MCF 10A (cell line): ENCODE data around the gene CCDC83. TPM values are rescaled to one million over a fixed set of nuclear protein-coding genes. Genes with fewer than 3 reads are reported as not detected.
"Not testable (repeated sequence)": the region's sequence is repeated elsewhere in the genome, so short reads cannot be mapped to it uniquely, and the experiment has no call there.

Source experiments
- BruUV-seq: library from RNA; stranded (reverse); fragments of 400-500 nt; replicated peaks from 2 replicates; lab custom pipeline; 2021; lab: Mats Ljungman, UMichigan
- CTCF ChIA-PET: fragments of 300-600 bp; sonication (Branson Sonifier 250); formaldehyde crosslinking; extraction: SDS; loops from one replicate; lab custom pipeline; 2021; ENCODE audit warnings: antibody characterized with exemption, inconsistent platforms; lab: Yijun Ruan, JAX
- POLR2A ChIA-PET: fragments of 300-600, 350-650 bp; sonication (Branson Sonifier 250); formaldehyde crosslinking; extraction: SDS; loops from one replicate; lab custom pipeline; 2020; ENCODE audit warnings: antibody characterized with exemption, inconsistent platforms; lab: Yijun Ruan, JAX
- DNase-seq: peaks from one replicate; pipeline ENCODE4 v3.0.0-alpha.2; 2018; ENCODE audit not compliant: unreplicated experiment
- H3K27ac Mint-ChIP-seq: one replicate; pipeline ENCODE4 v1.8.0; 2022; ENCODE audit warnings: mild to moderate bottlenecking, low read depth, mixed read lengths; ENCODE audit not compliant: unreplicated experiment
- H3K27me3 Mint-ChIP-seq: one replicate; pipeline ENCODE4 v1.8.0; 2022; ENCODE audit warnings: mixed read lengths; ENCODE audit not compliant: insufficient read depth, unreplicated experiment
- H3K36me3 Mint-ChIP-seq: one replicate; pipeline ENCODE4 v1.8.0; 2022; ENCODE audit warnings: mild to moderate bottlenecking, moderate library complexity, mixed read lengths; ENCODE audit not compliant: insufficient read depth, unreplicated experiment
- H3K4me1 Mint-ChIP-seq: one replicate; pipeline ENCODE4 v1.8.0; 2022; ENCODE audit warnings: mixed read lengths; ENCODE audit not compliant: insufficient read depth, unreplicated experiment
- H3K4me3 Mint-ChIP-seq: one replicate; pipeline ENCODE4 v1.8.0; 2022; ENCODE audit warnings: mild to moderate bottlenecking, moderate library complexity, mixed read lengths; ENCODE audit not compliant: unreplicated experiment
- H3K9me3 Mint-ChIP-seq: one replicate; pipeline ENCODE4 v1.8.0; 2022; ENCODE audit warnings: mixed read lengths; ENCODE audit not compliant: unreplicated experiment
- intact Hi-C: fragments of 100-400 bp; cut with micrococcal nuclease; formaldehyde crosslinking; loops from 2 replicates; pipeline ENCODE4 v1.14.1; 2022
- total RNA-seq: library from RNA; stranded (reverse); gene quantifications from 2 replicates; pipeline ENCODE4 v1.2.3, GENCODE V29; 2022
- TF ChIP-seq, protein P1 (sequence below): fragments of 200-600 bp; IDR thresholded peaks from one replicate; pipeline ENCODE4 v1.8.0; 2022; ENCODE audit warnings: antibody characterized with exemption, mild to moderate bottlenecking; ENCODE audit not compliant: unreplicated experiment

Gene CCDC83
- total RNA-seq, 1 experiment from 2014 or later, result not detected

DNA sequence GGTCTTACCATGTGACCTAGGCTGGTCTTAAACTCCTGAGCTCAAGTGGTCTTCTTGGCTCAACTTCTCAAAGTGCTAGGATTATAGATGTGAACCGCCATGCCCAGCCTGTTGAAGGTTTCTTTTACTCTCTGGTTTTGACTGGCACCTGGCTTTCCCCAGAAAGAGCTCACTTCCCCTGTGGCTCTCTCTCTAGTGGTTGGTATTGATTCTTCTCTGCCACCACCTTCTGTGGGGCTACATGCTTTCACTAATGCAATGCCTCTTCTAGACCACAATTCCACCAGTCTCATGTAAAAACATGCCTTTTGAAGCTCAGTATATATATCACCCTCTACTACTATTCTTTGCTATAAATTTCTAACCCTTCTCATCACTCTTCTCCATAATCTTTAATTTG is 67.2 kb downstream of the CCDC83 start:
- Mint-ChIP-seq H3K4me3 (no peak overlapping the region), H3K27ac (no peak overlapping the region), H3K4me1 (no peaks in the 10 kb centered on the region), H3K36me3 (no peaks in the 10 kb centered on the region), H3K27me3 (peaks cover 52% of the 10 kb centered on the region), H3K9me3 (no peaks in the 10 kb centered on the region)
- ChIA-PET CTCF (interaction anchor here (0.6 to 0.7 kb wide), 2 partner anchors 15 to 19 kb away, joined by 3 read pairs; no protein-coding TSS in a partner anchor), POLR2A (no interaction called here)
- intact Hi-C loops, result no loop called here
- no TSS peak for BruUV-seq
- DNase-seq, result no peak
- TF ChIP-seq, protein P1, sequence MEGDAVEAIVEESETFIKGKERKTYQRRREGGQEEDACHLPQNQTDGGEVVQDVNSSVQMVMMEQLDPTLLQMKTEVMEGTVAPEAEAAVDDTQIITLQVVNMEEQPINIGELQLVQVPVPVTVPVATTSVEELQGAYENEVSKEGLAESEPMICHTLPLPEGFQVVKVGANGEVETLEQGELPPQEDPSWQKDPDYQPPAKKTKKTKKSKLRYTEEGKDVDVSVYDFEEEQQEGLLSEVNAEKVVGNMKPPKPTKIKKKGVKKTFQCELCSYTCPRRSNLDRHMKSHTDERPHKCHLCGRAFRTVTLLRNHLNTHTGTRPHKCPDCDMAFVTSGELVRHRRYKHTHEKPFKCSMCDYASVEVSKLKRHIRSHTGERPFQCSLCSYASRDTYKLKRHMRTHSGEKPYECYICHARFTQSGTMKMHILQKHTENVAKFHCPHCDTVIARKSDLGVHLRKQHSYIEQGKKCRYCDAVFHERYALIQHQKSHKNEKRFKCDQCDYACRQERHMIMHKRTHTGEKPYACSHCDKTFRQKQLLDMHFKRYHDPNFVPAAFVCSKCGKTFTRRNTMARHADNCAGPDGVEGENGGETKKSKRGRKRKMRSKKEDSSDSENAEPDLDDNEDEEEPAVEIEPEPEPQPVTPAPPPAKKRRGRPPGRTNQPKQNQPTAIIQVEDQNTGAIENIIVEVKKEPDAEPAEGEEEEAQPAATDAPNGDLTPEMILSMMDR, result no peak

DNA sequence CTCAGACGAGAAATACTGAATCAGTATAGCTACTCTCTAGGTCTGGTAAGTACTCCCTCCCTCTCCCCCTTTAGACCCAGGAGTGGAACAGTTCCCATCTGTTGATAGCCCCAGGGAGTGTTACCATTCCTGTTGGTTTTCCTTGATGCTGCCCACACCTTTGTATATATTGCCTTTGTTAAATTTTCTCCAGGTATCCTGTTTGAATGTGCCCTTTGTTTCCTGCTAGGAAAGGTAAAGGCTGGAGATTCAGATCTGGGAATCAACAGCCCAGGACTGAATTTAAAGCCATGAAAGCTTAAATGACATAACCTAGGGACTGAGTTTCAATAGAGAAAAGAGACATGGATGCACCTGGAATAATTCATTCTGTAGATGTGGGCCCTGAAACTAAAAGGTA is 68.3 kb downstream of the CCDC83 start:
- no TSS peak for BruUV-seq

DNA sequence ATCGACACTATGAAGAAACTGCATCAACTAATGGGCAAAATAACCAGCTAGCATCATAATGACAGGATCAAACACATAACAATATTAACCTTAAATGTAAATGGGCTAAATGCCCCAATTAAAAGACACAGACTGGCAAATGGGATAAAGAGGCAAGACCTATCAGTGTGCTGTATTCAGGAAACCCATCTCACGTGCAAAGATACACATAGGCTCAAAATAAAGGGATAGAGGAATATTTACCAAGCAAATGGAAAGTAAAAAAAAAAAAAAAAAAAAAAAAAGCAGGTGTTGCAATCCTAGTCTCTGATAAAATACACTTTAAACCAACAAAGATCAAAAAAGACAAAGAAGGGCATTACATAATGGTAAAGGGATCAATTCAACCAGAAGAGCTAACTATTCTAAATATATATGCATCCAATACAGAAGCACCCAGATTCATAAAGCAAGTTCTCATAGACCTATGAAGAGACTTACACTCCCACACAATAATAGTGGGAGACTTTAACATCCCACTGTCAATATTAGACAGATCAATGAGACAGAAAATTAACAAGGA is 71.6 kb downstream of the CCDC83 start:
- H3K4me1 Mint-ChIP-seq, H3K36me3 Mint-ChIP-seq, H3K4me3 Mint-ChIP-seq, BruUV-seq, intact Hi-C loops, POLR2A ChIA-PET, H3K27ac Mint-ChIP-seq, H3K9me3 Mint-ChIP-seq, DNase-seq: not testable (repeated sequence)
- CTCF ChIA-PET, result interaction anchor here (0.6 kb wide), 1 partner anchor 28 kb away, joined by 7 read pairs; no protein-coding TSS in a partner anchor
- H3K27me3 Mint-ChIP-seq, result peaks cover 60% of the 10 kb centered on the region

More for the DNA sequence above, 68.3 kb downstream of the CCDC83 start:
- no peak for DNase-seq
- intact Hi-C loops, result no loop called here
- CTCF ChIA-PET, result interaction anchor here (0.6 kb wide), 1 partner anchor 333 kb away, joined by 3 read pairs; no protein-coding TSS in a partner anchor
- POLR2A ChIA-PET, result no interaction called here
- Mint-ChIP-seq H3K9me3 (no peaks in the 10 kb centered on the region), H3K27me3 (peaks cover 61% of the 10 kb centered on the region), H3K4me3 (no peak overlapping the region), H3K36me3 (no peaks in the 10 kb centered on the region), H3K27ac (no peak overlapping the region), H3K4me1 (no peaks in the 10 kb centered on the region)
- TF ChIP-seq, protein P1, result no peak

DNA sequence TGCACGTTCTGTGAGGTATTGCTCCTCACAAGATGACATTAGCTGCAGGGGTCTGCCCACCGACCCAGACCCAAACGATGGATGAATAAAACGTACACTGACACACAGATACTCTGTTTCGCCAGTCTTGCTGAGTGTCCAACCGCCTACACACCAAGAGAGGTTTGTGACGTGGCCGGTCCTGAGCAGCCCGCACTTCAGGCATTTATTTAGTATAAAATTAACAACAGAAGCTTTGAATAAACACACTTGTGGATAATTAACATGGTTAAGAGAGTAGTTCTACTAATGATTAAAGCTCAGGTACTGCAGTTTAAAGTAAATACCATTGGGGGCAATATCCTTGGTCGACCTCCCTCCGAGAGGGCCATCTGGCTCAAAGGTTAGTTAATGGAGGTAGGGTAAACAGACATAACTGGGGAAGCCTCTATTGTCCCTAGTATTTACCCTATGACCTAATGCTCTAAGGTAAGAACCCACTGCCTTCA is 75.7 kb downstream of the CCDC83 start:
- ChIA-PET CTCF (no interaction called here), POLR2A (no interaction called here)
- intact Hi-C loops, result no loop called here
- H3K36me3 Mint-ChIP-seq, result no peaks in the 10 kb centered on the region
- H3K4me1 Mint-ChIP-seq, result no peaks in the 10 kb centered on the region
- no peak for DNase-seq
- H3K9me3 Mint-ChIP-seq, result no peaks in the 10 kb centered on the region
- TF ChIP-seq, protein P1, result no peak
- no peak overlapping the region for H3K4me3 Mint-ChIP-seq
- H3K27me3 Mint-ChIP-seq, result peaks cover 35% of the 10 kb centered on the region
- no TSS peak for BruUV-seq
- H3K27ac Mint-ChIP-seq, result no peak overlapping the region
